Activated CD8-positive, alpha-beta T cell treated with anti-CD3 and anti-CD28 coated beads for 36 hours (primary cell): Measurements from ENCODE around the gene NECTIN3. TPM values are rescaled to one million over a fixed set of nuclear protein-coding genes. Genes with fewer than 3 reads are reported as not detected.

Experiments
- ATAC-seq: fragments of 200-7000 bp; cut with Tn5 transposase; one replicate; pipeline ENCODE4 v1.10.0; 2021; ENCODE audit warnings: mild to moderate bottlenecking, moderate library complexity
- CTCF ChIA-PET: fragments of 350-600 bp; sonication (Branson Sonifier 250); formaldehyde crosslinking; loops from one replicate; lab custom pipeline; 2021; ENCODE audit warnings: antibody characterized with exemption; lab: Charles Lee
- POLR2A ChIA-PET: fragments of 350-600 bp; sonication (Branson Sonifier 250); formaldehyde crosslinking; loops from one replicate; lab custom pipeline; 2021; ENCODE audit warnings: antibody characterized with exemption; lab: Charles Lee
- DNase-seq: peaks from one replicate; pipeline ENCODE4 v3.0.0-alpha.2; 2020
- H3K27ac Mint-ChIP-seq: one replicate; pipeline ENCODE4 v1.8.0; 2021; ENCODE audit warnings: mild to moderate bottlenecking, mixed read lengths
- H3K27me3 Mint-ChIP-seq: one replicate; pipeline ENCODE4 v1.8.0; 2021; ENCODE audit warnings: mixed read lengths
- H3K36me3 Mint-ChIP-seq: one replicate; pipeline ENCODE4 v1.8.0; 2021; ENCODE audit warnings: low read depth, mixed read lengths
- H3K4me1 Mint-ChIP-seq: one replicate; pipeline ENCODE4 v1.8.0; 2021; ENCODE audit warnings: low read depth, mixed read lengths
- H3K4me3 Mint-ChIP-seq: one replicate; pipeline ENCODE4 v1.8.0; 2021; ENCODE audit warnings: mild to moderate bottlenecking, moderate library complexity, mixed read lengths
- H3K9me3 Mint-ChIP-seq: one replicate; pipeline ENCODE4 v1.8.0; 2021; ENCODE audit warnings: mixed read lengths
- intact Hi-C: fragments of 100-400 bp; cut with micrococcal nuclease; formaldehyde crosslinking; loops from one replicate; pipeline ENCODE4 v1.10.0; 2022
- total RNA-seq, 2 experiments: library from RNA; stranded (reverse); gene quantifications; one replicate each; pipeline ENCODE4 v1.2.3, GENCODE V29; 2021
- TF ChIP-seq, protein P1 (sequence below): fragments of 200-600 bp; IDR thresholded peaks from one replicate; pipeline ENCODE4 v1.8.0; 2022; ENCODE audit warnings: antibody characterized with exemption, mild to moderate bottlenecking

The NECTIN3 gene, protein sequence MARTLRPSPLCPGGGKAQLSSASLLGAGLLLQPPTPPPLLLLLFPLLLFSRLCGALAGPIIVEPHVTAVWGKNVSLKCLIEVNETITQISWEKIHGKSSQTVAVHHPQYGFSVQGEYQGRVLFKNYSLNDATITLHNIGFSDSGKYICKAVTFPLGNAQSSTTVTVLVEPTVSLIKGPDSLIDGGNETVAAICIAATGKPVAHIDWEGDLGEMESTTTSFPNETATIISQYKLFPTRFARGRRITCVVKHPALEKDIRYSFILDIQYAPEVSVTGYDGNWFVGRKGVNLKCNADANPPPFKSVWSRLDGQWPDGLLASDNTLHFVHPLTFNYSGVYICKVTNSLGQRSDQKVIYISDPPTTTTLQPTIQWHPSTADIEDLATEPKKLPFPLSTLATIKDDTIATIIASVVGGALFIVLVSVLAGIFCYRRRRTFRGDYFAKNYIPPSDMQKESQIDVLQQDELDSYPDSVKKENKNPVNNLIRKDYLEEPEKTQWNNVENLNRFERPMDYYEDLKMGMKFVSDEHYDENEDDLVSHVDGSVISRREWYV
- 1 to 10 TPM; 3.0 to 4.3 TPM for total RNA-seq

DNA sequence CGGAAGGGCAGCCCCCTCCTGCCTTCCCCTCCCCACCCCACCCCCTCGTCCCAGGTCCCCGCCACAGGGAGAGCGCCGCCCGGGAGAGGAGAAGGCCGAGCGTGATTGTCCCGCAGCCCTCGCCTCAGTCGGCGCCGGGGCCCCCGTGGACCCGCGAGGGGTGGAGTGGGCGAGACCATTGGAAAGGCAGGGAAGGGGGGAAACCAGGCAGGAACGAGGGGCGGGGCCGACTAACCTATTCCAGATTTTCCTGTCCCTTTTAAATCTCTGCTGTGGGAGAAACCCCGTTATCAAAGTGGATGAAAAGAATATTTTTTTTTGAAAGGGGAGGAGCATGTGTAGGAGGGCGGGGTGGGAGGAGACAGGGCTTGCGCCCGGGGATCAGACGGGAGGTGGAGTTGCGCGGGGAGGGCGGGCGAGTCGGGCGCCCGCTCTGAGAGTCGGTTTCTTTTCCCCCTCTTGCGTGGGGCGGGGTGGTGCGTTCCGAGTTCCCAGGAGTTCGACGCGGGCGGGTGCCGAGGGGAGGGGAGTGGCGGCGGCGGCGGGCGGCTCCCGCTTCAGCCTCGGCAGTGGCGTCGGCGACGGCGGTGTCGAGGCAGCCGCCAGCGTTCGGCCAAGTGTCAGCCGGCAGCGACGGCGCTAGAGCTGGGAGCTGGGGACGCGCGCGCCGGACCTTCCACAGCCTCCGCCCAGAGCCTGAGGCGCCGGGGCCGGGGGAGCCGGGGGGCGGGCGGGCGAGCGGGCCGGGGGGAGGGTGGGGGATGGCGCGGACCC lies at the start of gene NECTIN3:
Gene NECTIN3 (plus strand): TSS at position 560 of the 774 bp plus-strand sequence. CDS start 202 bp downstream, at position 762.
- DNase-seq (peak; percentile 84), ATAC-seq (peak; percentile 91)
- peaks cover 28% of the 10 kb centered on the region for H3K4me1 Mint-ChIP-seq
- TF ChIP-seq, protein P1, sequence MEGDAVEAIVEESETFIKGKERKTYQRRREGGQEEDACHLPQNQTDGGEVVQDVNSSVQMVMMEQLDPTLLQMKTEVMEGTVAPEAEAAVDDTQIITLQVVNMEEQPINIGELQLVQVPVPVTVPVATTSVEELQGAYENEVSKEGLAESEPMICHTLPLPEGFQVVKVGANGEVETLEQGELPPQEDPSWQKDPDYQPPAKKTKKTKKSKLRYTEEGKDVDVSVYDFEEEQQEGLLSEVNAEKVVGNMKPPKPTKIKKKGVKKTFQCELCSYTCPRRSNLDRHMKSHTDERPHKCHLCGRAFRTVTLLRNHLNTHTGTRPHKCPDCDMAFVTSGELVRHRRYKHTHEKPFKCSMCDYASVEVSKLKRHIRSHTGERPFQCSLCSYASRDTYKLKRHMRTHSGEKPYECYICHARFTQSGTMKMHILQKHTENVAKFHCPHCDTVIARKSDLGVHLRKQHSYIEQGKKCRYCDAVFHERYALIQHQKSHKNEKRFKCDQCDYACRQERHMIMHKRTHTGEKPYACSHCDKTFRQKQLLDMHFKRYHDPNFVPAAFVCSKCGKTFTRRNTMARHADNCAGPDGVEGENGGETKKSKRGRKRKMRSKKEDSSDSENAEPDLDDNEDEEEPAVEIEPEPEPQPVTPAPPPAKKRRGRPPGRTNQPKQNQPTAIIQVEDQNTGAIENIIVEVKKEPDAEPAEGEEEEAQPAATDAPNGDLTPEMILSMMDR: no peak
- H3K4me3 Mint-ChIP-seq: peak within 1 kb of the TSS; percentile 83
- intact Hi-C loops: loop anchor here (5.0 kb wide), 1 partner anchor 466 kb away; no protein-coding TSS in a partner anchor
- no peaks in the 10 kb centered on the region for H3K36me3 Mint-ChIP-seq
- H3K27me3 Mint-ChIP-seq: peaks cover 42% of the 10 kb centered on the region
- ChIA-PET CTCF (no interaction called here), POLR2A (no interaction called here)
- H3K27ac Mint-ChIP-seq: peak within 1 kb of the TSS; percentile 80
- H3K9me3 Mint-ChIP-seq: no peaks in the 10 kb centered on the region

DNA sequence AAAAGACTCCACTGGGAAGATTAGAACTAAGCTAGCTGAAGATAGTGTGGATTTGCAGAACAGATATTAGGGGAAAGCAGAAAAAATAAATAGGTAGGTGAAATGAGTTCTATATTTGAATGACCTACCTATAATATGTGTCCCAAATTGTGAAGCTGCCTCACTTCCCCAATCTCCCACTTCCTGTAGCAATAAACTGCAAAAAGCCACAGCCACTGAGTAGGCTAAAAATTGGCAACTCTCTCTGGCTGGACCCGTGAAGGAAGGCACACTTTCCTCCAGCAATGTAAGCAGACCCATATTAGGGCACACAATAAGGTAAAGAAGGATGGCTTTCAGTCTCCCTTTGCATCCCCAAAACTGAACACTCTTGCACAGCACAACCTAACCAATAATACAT lies 43.7 kb upstream of the NECTIN3 start:
- no peak for DNase-seq

DNA sequence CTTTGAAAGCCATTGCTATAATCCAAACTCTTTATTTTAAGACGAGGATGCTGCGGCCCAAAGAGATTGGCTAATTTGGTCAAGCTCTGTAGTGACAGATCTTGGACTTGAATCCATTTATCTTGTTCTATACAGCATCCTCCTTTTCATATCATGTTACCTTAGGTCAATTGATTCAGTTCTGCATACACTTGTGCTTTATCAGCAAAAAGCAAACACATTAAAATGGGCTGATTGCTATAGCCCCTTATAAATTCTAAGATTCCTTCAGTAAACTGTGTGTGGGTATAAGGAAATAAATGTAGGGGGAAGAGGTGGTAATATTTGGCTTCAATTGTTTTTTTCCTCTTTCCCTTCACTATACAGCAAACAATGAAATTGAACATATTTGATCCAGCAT lies 40.1 kb upstream of the NECTIN3 start:
- H3K36me3 Mint-ChIP-seq: no peaks in the 10 kb centered on the region
- TF ChIP-seq, protein P1: no peak
- POLR2A ChIA-PET: no interaction called here
- ATAC-seq: no peak
- H3K27me3 Mint-ChIP-seq: peaks cover 4% of the 10 kb centered on the region
- CTCF ChIA-PET: no interaction called here
- H3K4me1 Mint-ChIP-seq: no peaks in the 10 kb centered on the region
- H3K27ac Mint-ChIP-seq: no peak overlapping the region
- no peak for DNase-seq
- no peak overlapping the region for H3K4me3 Mint-ChIP-seq
- intact Hi-C loops: no loop called here
- H3K9me3 Mint-ChIP-seq: peaks cover 4% of the 10 kb centered on the region

More for the DNA sequence above, 43.7 kb upstream of the NECTIN3 start:
- Mint-ChIP-seq H3K9me3 (no peaks in the 10 kb centered on the region), H3K27ac (no peak overlapping the region), H3K27me3 (peaks cover 4% of the 10 kb centered on the region), H3K4me1 (no peaks in the 10 kb centered on the region), H3K36me3 (no peaks in the 10 kb centered on the region), H3K4me3 (no peak overlapping the region)
- TF ChIP-seq, protein P1: no peak
- intact Hi-C loops: no loop called here
- POLR2A ChIA-PET: no interaction called here
- CTCF ChIA-PET: no interaction called here
- no peak for ATAC-seq

DNA sequence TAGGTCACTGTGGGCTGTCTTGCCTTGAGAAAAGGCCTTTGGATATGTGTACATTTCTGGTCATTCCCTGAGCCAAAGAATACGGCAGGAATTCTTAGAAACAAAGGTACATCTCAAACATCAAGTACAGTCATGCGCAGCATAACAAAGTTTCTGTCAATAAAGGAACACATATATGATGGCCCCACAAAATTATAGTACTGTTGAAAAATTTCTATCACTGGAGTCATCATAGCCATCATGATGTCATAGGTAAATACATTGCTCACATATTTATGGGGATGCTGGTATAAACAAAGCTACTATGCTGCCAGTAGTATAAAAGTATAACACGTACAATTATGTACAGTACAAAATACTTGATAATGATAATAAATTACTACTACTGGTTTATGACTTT lies 38.9 kb upstream of the NECTIN3 start:
- Mint-ChIP-seq H3K4me3 (no peak overlapping the region), H3K27me3 (no peaks in the 10 kb centered on the region), H3K4me1 (no peaks in the 10 kb centered on the region), H3K9me3 (peaks cover 14% of the 10 kb centered on the region), H3K27ac (no peak overlapping the region), H3K36me3 (peaks cover 2% of the 10 kb centered on the region)
- CTCF ChIA-PET: no interaction called here
- POLR2A ChIA-PET: no interaction called here
- TF ChIP-seq, protein P1: no peak
- DNase-seq: no peak
- ATAC-seq: no peak
- intact Hi-C loops: no loop called here
